ENCODE results near the gene HS3ST3A1. TPM values are rescaled to one million over a fixed set of nuclear protein-coding genes. Genes with fewer than 3 reads are reported as not detected.

HS3ST3A1 gene
- total and polyA plus RNA-seq, 2 of the 8 experiments (the other 6 are each of a cell fraction or from before 2014, with no cell fraction given), result 5.4 to 5.7 TPM

- no peak overlapping the region for H3K9ac ChIP-seq (replicated peaks in 1 of 4; ENCODE audit: extremely low read depth in 1 of 4, low read depth in 3 of 4, low read length in 3 of 4)
- H2BK5ac ChIP-seq (ENCODE audit: low read depth, low read length), result no peak overlapping the region
- H3K23ac ChIP-seq (ENCODE audit: insufficient read length), result no peak overlapping the region
- no peak overlapping the region for H2BK120ac ChIP-seq (replicated peaks; ENCODE audit: low read depth, low read length)
- H3K18ac ChIP-seq (ENCODE audit: extremely low read depth, low read length), result no peak overlapping the region
- H3K4me3 ChIP-seq (ENCODE audit: extremely low read depth in 1 of 4, insufficient read depth in 2 of 4, low read depth in 3 of 4, low read length in 4 of 4), result no peak overlapping the region
- no peak overlapping the region for H3K4ac ChIP-seq (replicated peaks; ENCODE audit: insufficient read length, low read depth, low read length)
- H2BK15ac ChIP-seq (ENCODE audit: low read length), result no peak overlapping the region
- H3K79me2 ChIP-seq (ENCODE audit: control insufficient read depth in 1 of 2, insufficient read depth in 2 of 2, low read length in 2 of 2), result no peaks in the 10 kb centered on the region
- H4K5ac ChIP-seq (ENCODE audit: insufficient read length, low read depth, low read length), result no peak overlapping the region
- H3K4me1 ChIP-seq (replicated peaks in 1 of 4; ENCODE audit: control insufficient read depth in 3 of 4, insufficient read depth in 4 of 4, low read length in 3 of 4), result no peaks in the 10 kb centered on the region
- H4K91ac ChIP-seq (replicated peaks; ENCODE audit: insufficient read length, low read length), result no peak overlapping the region
- H2BK12ac ChIP-seq (ENCODE audit: low read depth, low read length), result no peak overlapping the region
- WGBS, 2 experiments (ENCODE audit: extremely low coverage in 1 of 2, insufficient coverage in 1 of 2, insufficient read length in 1 of 2, insufficient replicate concordance in 2 of 2, low coverage in 1 of 2, low lambda C conversion rate in 2 of 2, missing lambda C conversion rate in 1 of 2), result 73% methylated on average over 1 of the region's 1 CpG; no CpG with 5 or more reads in 1 of the 2 experiments
- H3K4me2 ChIP-seq (ENCODE audit: insufficient read depth in 1 of 2, low read depth in 2 of 2, low read length in 2 of 2), result no peak overlapping the region
- POLR2A ChIA-PET (ENCODE audit: partially characterized antibody), result interaction anchor here (0.5 kb wide), 1 partner anchor 21 kb away, joined by 3 read pairs; no protein-coding TSS in a partner anchor
- no peak for DNase-seq (ENCODE audit: low read depth in 1 of 2, low spot score in 2 of 2)
- no peak overlapping the region for H4K8ac ChIP-seq (ENCODE audit: extremely low read depth, insufficient read depth, low read length)
- no peak overlapping the region for H3K27ac ChIP-seq (ENCODE audit: low read depth, low read length)
- H3K14ac ChIP-seq (ENCODE audit: insufficient read length), result no peak overlapping the region
- CTCF ChIA-PET (ENCODE audit: partially characterized antibody), result interaction anchor here (1.0 to 1.4 kb wide), 2 partner anchors 10 to 125 kb away, joined by 3 read pairs; no protein-coding TSS in a partner anchor
- H3K23me2 ChIP-seq (ENCODE audit: low read depth, low read length), result no peaks in the 10 kb centered on the region
- H4K20me1 ChIP-seq (replicated peaks in 1 of 2; ENCODE audit: control insufficient read depth in 1 of 2, insufficient read depth in 2 of 2, low read length in 2 of 2), result no peaks in the 10 kb centered on the region
- H2AK5ac ChIP-seq (ENCODE audit: low read depth, low read length), result no peak overlapping the region
- FAIRE-seq, result no peak
- H3K36me3 ChIP-seq (ENCODE audit: control insufficient read depth in 2 of 4, insufficient read depth in 4 of 4, low read length in 3 of 4), result no peaks in the 10 kb centered on the region
- H3K79me1 ChIP-seq (ENCODE audit: low read depth, low read length), result no peaks in the 10 kb centered on the region
- no peak overlapping the region for H2BK20ac ChIP-seq (ENCODE audit: low read length)
- H3K56ac ChIP-seq (replicated peaks; ENCODE audit: insufficient read length, low read depth, low read length), result no peak overlapping the region
- no peak overlapping the region for H2AFZ ChIP-seq (ENCODE audit: low read length)
- H3K9me3 ChIP-seq (ENCODE audit: insufficient read depth in 2 of 2, low read depth in 1 of 2, low read length in 1 of 2), result no peaks in the 10 kb centered on the region
- H3K27me3 ChIP-seq (replicated peaks in 1 of 4; ENCODE audit: control insufficient read depth in 3 of 4, extremely low read depth in 1 of 4, insufficient read depth in 3 of 4, low read length in 3 of 4), result no peaks in the 10 kb centered on the region
- TF ChIP-seq SIN3A (conservative IDR thresholded peaks at IDR 0.05 in 1 of 2, IDR thresholded peaks at IDR 0.05 in 1 of 2; ENCODE audit: low read depth in 1 of 2, low read length in 2 of 2), result no peak
- TF ChIP-seq MAFK (IDR thresholded peaks at IDR 0.05; ENCODE audit: low read depth, low read length), result no peak
- TF ChIP-seq KDM1A (IDR thresholded peaks at IDR 0.05; ENCODE audit: borderline replicate concordance, low read length), result no peak
- TF ChIP-seq, protein P1, sequence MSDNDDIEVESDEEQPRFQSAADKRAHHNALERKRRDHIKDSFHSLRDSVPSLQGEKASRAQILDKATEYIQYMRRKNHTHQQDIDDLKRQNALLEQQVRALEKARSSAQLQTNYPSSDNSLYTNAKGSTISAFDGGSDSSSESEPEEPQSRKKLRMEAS (IDR thresholded peaks at IDR 0.05), result no peak
- TF ChIP-seq POLR2A (IDR thresholded peaks at IDR 0.05; ENCODE audit: control extremely low read depth in 1 of 2, low read depth in 2 of 2, low read length in 2 of 2), result no peak
Observed at GRCh38 chr17:13462146-13462545, 139.6 kb downstream of the HS3ST3A1 start.
